GM21447 (cell line): ENCODE data around the gene IMMP2L.
"Not testable (repeated sequence)": the region's sequence is repeated elsewhere in the genome, so short reads cannot be mapped to it uniquely, and the experiment has no call there.

Experiments
- ATAC-seq: cut with Tn5 transposase; IDR thresholded peaks from one replicate; pipeline ENCODE4 v1.9.1; 2021; ENCODE audit not compliant: unreplicated experiment

The IMMP2L gene

DNA sequence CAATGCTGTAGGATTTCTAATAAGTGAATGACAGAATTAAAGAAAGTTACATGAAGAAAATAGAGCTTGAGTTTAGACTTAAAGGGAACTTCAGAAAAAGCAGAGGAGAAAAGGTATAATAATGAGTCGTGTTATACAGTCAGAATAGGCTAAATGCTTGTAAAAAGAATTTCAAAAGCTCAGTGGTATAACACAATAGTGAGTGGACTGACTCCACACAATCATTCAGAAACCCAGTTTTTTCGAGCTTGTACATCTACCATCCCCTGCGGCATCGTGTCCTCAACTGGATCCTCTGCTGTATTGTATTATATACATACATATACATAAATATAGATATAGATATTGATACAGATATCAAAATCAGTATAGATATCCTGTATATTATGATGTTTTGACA, 52.2 kb downstream of the IMMP2L start:
- no peak for ATAC-seq

DNA sequence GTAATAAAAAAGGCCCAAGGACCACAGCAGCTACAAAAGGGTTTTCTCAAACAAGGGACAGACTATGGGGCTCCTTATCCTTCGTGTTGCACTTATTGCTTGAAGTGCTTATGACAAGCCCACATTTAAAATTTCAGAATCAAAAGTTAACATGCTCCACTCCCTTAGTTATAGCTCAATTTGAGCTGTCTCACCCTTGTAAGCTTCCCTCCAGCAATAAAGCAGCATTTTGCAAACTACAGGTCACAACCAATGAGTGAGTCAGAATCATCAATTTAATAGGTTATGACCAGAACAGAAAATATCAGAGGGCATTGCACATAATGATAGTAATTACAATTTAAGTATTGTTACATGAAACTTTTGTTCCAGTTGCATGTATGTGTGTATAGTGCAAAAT, 53.0 kb downstream of the IMMP2L start:
- ATAC-seq = no peak

- no peak for ATAC-seq
Measured at GRCh38 chr7:111508387-111508786, 53.9 kb downstream of the IMMP2L start.

DNA sequence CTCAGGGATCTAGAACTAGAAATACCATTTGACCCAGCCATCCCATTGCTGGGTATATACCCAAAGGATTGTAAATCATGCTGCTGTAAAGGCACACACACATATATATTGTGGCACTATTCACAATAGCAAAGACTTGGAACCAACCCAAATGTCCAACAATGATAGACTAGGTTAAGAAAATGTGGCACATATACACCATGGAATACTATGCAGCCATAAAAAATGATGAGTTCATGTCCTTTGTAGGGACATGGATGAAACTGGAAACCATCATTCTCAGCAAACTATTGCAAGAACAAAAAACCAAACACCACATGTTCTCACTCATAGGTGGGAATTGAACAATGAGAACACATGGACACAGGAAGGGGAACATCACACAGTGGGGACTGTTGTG, 56.9 kb downstream of the IMMP2L start:
- ATAC-seq = not testable (repeated sequence)

DNA sequence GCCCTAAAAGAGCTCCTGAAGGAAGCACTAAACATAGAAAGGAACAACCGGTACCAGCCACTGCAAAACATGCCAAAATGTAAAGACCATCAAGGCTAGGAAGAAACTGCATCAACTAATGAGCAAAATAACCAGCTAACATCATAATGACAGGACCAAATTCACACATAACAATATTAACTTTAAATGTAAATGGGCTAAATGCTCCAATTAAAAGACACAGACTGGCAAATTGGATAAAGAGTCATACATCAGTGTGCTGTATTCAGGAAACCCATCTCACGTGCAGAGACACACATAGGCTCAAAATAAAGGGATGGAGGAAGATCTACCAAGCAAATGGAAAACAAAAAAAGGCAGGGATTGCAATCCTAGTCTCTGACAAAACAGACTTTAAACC, 60.5 kb downstream of the IMMP2L start:
- not testable (repeated sequence) for ATAC-seq

DNA sequence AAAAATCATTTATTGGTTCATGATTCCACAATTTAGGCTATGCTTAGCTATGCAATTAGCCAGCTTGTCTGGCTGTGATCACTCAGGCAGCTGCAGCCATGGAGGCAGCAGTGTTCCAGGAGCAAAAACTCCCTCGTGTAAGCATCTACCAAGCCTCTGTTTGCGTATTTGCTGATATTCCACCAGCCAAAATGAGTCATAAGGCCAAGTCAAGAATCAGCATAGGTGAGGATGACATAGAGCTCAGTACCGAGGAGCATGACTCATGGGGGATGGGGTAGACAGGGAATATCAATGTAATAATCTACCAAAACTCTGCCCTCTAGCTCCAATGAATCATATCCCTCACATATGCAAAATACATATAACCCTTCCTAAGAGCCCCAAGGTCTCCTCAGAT, 63.3 kb downstream of the IMMP2L start:
- no peak for ATAC-seq

GRCh38 chr7:111498391-111499007, 63.8 kb downstream of the IMMP2L start:
- no peak for ATAC-seq

DNA sequence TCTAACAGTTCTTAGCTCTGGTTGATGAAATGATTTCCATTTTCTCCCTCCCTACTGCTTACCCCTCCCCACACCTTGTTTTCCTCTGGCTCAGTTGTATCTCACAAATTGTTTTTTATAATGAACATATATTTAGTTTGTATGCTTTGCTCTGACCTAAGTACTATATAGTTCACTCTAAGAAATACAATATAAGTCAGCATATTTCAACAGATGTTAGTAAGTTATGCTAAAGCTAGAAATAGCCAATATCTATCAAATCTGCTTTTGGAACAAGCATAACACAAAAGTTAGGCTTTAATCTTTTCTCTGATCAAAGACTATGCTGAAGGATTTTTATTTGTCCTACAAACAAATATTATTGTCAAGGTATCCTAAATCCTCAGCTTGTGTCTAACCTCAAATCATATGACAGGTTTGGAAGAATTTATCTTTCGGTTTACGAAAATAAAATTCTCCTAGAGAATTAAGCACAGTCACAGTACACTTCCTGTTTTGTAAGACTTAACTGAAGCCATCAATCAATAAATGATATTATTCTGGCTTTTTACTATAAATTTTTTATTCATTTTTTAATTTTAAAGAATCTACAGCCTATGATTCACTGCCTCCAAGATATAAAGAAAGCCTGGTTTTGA, 67.0 kb downstream of the IMMP2L start:
- ATAC-seq = no peak

GRCh38 chr7:111492234-111492633, 70.1 kb downstream of the IMMP2L start:
- no peak for ATAC-seq

GRCh38 chr7:111486472-111487142, 75.7 kb downstream of the IMMP2L start:
- ATAC-seq = no peak

DNA sequence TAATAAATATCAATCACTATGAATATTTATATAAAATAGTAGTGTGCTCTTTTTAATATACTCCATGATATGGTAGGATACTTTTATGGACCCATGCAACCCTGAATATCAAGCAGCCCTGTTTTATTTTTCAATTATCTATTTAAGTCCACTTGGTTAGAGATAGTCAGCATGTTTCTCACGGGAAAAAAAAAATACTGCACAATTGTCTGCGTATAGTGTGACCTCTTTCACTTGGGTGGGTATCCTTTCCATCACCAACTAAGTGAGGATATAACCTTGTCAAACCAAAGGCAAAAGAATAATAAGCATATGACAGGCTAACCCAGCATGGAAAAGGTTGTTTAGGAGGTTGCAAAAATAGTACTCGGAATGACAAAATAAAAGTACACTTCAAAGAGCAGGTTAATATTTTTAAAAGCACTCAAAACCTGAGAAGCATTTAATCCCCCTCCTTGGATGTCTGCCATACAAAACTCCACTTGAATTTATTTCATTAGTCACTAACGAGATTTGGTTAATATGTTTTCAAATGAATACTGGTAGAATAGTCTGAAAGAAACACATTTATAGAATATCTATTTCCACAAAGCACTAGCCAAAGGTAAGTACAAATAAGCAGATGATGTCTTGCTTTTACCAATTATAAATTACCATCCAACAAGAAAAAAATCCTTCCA, 76.5 kb downstream of the IMMP2L start:
- ATAC-seq = no peak

- no peak for ATAC-seq
Measured at GRCh38 chr7:111483078-111483477, 79.2 kb downstream of the IMMP2L start.

GRCh38 chr7:111477462-111478225, 84.6 kb downstream of the IMMP2L start:
- no peak for ATAC-seq

- no peak for ATAC-seq
Measured at GRCh38 chr7:111476586-111477293, 85.6 kb downstream of the IMMP2L start.

GRCh38 chr7:111475959-111476358, 86.3 kb downstream of the IMMP2L start:
- no peak for ATAC-seq

- ATAC-seq = no peak
Measured at GRCh38 chr7:111475419-111475748, 86.9 kb downstream of the IMMP2L start.

DNA sequence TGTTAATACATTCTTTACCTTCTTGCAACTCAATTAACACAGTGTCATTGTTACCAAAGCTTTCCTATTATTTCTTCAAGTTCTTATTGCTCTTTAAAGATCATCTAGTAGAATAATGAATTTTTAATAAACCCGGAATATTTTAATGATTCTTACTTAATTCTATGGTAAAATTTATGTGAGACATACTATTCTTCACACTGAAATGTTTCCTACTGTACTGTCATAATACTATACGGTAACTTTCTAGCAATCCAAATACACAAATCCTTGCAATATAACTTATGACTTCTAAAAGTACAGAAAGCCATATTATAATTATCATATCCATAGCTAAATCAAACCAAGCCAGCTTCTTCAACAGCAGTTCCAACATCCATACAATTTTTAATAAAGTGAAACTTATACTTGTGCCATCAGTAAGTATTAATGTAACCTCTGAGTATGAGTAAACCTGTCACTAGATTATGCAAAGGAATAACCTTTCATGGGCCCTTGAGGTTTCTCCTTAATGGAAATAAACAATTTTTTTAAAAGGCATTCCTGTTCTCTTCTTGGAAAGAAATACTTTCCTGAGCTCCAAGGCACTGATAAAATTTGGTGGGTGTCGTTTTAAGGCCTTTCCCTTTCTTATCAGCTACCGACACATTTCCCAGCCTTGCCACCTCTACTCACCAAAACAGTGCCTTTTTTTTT, 87.4 kb downstream of the IMMP2L start:
- ATAC-seq = no peak

GRCh38 chr7:111473449-111474198, 88.7 kb downstream of the IMMP2L start:
- no peak for ATAC-seq

DNA sequence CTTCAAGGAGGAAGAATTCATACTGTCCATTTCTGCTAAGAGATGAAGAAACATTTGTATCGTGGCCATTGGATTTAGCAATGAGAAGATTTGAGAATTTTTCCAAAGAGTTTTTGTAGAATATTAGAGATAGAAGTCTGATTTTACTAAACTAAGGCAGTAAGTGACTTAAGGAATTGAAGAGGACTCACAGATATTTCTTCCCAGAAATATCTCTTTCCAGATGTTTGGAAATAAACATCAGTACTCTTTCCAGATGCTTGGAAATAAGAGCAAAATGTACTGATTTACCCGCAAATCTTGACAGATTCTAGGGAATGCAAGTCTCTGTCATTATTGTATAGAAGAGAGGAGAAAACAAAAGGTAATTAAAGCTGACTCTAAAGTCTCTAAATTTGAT, 91.3 kb downstream of the IMMP2L start:
- no peak for ATAC-seq
